ENCODE measurements around the gene GPR17. TPM values are rescaled to one million over a fixed set of nuclear protein-coding genes. Genes with fewer than 3 reads are reported as not detected.
A peak's percentile ranks its signal among the peaks of the same experiment; 100 is the strongest.

Gene GPR17
- total RNA-seq, 2 donors from 2014 or later, result 0.24 TPM; not detected in 1

DNA sequence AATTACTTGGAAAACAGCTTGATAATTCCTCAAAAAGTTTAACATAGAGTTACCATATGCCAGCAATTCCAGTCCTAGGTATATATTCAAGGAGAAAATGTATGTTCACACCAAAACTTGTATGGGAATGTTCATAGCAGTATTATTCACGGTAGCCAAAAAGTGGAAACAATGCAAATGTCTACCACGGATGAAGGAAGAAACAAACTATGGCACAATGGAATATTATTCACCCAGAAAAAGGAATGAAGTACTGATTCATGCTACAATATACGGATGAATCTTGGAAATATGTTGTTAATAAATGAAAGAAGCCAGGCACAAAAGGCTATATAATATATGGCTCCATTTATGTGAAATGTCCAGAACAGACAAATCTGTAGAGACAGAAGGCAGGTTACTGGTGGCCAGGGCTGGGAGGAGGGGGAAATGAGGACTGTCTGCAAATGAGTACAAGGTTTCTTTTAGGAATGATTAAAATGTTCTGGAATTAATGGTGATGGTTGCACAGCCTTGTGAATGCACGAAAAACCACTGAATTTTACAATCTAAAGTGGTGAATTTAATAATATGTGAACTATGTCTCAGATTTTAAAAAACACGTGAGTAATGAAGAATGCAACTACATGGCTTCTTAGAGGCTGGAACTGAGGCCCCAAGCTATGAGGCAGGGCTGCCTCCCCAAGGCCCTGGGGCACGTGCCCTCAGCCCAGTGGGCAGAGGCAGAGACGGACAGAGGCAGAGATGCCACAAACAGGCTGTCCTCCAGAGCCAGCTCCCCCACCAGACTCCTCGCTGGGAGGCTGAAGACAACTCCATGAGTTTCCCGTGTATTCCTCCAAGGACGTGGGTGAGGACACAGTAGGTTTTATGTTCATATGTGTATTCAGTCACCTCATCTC lies 24.4 kb downstream of the GPR17 start:
- Mint-ChIP-seq H3K27ac (no peak overlapping the region), H3K27me3 (ENCODE audit: insufficient read depth) (peaks cover 60% of the 10 kb centered on the region), H3K4me3 (no peak overlapping the region), H3K36me3 (ENCODE audit: low read depth) (no peaks in the 10 kb centered on the region), H3K4me1 (peaks cover 12% of the 10 kb centered on the region), H3K9me3 (no peaks in the 10 kb centered on the region)
- 90 to 93% methylated on average over 6 to 10 of the region's 10 CpGs for WGBS, 2 experiments (ENCODE audit: insufficient coverage in 1 of 2, insufficient read length in 1 of 2)
- no peak overlapping the region for H3K27ac ChIP-seq (ENCODE audit: low read depth, low read length)
- TF ChIP-seq, protein P1, sequence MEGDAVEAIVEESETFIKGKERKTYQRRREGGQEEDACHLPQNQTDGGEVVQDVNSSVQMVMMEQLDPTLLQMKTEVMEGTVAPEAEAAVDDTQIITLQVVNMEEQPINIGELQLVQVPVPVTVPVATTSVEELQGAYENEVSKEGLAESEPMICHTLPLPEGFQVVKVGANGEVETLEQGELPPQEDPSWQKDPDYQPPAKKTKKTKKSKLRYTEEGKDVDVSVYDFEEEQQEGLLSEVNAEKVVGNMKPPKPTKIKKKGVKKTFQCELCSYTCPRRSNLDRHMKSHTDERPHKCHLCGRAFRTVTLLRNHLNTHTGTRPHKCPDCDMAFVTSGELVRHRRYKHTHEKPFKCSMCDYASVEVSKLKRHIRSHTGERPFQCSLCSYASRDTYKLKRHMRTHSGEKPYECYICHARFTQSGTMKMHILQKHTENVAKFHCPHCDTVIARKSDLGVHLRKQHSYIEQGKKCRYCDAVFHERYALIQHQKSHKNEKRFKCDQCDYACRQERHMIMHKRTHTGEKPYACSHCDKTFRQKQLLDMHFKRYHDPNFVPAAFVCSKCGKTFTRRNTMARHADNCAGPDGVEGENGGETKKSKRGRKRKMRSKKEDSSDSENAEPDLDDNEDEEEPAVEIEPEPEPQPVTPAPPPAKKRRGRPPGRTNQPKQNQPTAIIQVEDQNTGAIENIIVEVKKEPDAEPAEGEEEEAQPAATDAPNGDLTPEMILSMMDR (conservative IDR thresholded peaks at IDR 0.05), result no peak
- H3K4me3 ChIP-seq (ENCODE audit: low read length), result no peak overlapping the region
- H3K36me3 ChIP-seq (ENCODE audit: control insufficient read depth, insufficient read depth, low read length), result no peaks in the 10 kb centered on the region
- no peaks in the 10 kb centered on the region for H3K4me1 ChIP-seq (ENCODE audit: control insufficient read depth, insufficient read depth, low read length)
- peaks cover 26% of the 10 kb centered on the region for H3K27me3 ChIP-seq (ENCODE audit: control insufficient read depth, insufficient read depth, low read length, poor library complexity, severe bottlenecking)
- no peak overlapping the region for H3K9ac ChIP-seq (ENCODE audit: extremely low read depth, low read length, poor library complexity, severe bottlenecking)
- DNase-seq, result no peak
- no peaks in the 10 kb centered on the region for H3K9me3 ChIP-seq (ENCODE audit: control insufficient read depth, low read length)

DNA sequence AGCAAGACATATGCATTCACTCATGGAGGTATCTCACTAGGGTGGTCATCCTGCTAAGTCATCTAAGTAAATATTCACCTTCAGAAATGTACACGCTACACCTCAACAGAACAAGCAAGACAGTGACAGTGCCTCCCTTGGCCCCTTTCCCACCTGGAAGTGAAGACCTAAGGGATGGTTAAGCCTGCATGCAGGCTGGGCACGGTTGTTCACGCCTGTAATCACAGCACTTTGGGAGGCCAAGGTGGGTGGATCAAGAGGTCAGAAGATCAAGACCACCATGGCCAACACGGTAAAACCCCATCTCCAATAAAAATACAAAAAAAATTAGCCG lies 25.0 kb downstream of the GPR17 start:
- peaks cover 59% of the 10 kb centered on the region for H3K27me3 Mint-ChIP-seq (ENCODE audit: insufficient read depth)
- 89 to 100% methylated on average over 3 to 5 of the region's 5 CpGs for WGBS, 2 experiments (ENCODE audit: insufficient coverage in 1 of 2, insufficient read length in 1 of 2)
- peaks cover 14% of the 10 kb centered on the region for H3K4me1 Mint-ChIP-seq
- no peak for DNase-seq
- Histone ChIP-seq H3K4me3 (ENCODE audit: low read length) (no peak overlapping the region), H3K36me3 (ENCODE audit: control insufficient read depth, insufficient read depth, low read length) (no peaks in the 10 kb centered on the region), H3K4me1 (ENCODE audit: control insufficient read depth, insufficient read depth, low read length) (no peaks in the 10 kb centered on the region), H3K27me3 (ENCODE audit: control insufficient read depth, insufficient read depth, low read length, poor library complexity, severe bottlenecking) (peaks cover 29% of the 10 kb centered on the region), H3K9ac (ENCODE audit: extremely low read depth, low read length, poor library complexity, severe bottlenecking) (no peak overlapping the region), H3K27ac (ENCODE audit: low read depth, low read length) (no peak overlapping the region), H3K9me3 (ENCODE audit: control insufficient read depth, low read length) (no peaks in the 10 kb centered on the region)
- H3K4me3 Mint-ChIP-seq, result no peak overlapping the region
- no peak overlapping the region for H3K27ac Mint-ChIP-seq
- H3K36me3 Mint-ChIP-seq (ENCODE audit: low read depth), result no peaks in the 10 kb centered on the region
- TF ChIP-seq, protein P1 (conservative IDR thresholded peaks at IDR 0.05), result no peak
- H3K9me3 Mint-ChIP-seq, result no peaks in the 10 kb centered on the region

DNA sequence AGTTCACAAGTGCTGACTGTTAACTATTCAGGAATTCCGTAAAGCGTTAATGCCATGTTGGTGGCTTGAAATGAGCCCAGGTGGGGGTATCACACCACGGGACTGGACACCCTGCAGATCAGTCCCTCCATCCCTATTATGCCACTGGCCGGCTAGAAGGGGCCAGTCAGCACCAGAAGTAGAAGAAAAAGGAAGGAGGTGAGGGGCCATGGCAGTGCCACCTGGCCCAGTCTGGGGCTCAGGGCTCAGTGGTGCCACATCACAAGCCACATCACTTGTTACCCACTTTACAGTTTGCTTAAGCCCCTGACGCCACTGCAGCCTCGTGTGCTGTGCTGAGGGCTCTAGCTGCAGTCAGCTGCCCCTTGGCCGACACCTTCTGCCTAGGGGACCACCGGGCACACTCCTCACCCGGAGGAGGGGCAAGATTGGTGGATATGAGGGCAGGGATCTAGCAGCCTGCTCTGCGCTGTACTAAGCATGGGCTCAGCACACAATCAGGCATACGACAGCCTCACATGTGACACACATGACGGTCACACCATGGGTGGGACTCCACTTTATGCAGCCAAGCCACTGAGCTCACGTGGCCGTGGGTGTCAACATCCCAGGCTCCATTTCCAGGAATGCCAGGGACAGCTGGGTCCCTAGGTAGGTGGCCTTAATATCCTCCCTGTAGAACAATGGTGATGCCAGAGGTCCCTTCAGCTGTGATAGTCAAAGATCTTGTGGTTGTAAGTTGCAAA lies 25.8 kb downstream of the GPR17 start:
- no peaks in the 10 kb centered on the region for H3K36me3 Mint-ChIP-seq (ENCODE audit: low read depth)
- peaks cover 37% of the 10 kb centered on the region for H3K27me3 ChIP-seq (ENCODE audit: control insufficient read depth, insufficient read depth, low read length, poor library complexity, severe bottlenecking)
- H3K27me3 Mint-ChIP-seq (ENCODE audit: insufficient read depth), result peaks cover 63% of the 10 kb centered on the region
- H3K27ac Mint-ChIP-seq, result no peak overlapping the region
- DNase-seq, result peak; percentile 43
- H3K36me3 ChIP-seq (ENCODE audit: control insufficient read depth, insufficient read depth, low read length), result no peaks in the 10 kb centered on the region
- H3K27ac ChIP-seq (ENCODE audit: low read depth, low read length), result no peak overlapping the region
- H3K9ac ChIP-seq (ENCODE audit: extremely low read depth, low read length, poor library complexity, severe bottlenecking), result no peak overlapping the region
- no peak overlapping the region for H3K4me3 ChIP-seq (ENCODE audit: low read length)
- no peaks in the 10 kb centered on the region for H3K9me3 Mint-ChIP-seq
- no peaks in the 10 kb centered on the region for H3K9me3 ChIP-seq (ENCODE audit: control insufficient read depth, low read length)
- TF ChIP-seq, protein P1 (conservative IDR thresholded peaks at IDR 0.05), result no peak
- H3K4me3 Mint-ChIP-seq, result no peak overlapping the region
- no peaks in the 10 kb centered on the region for H3K4me1 ChIP-seq (ENCODE audit: control insufficient read depth, insufficient read depth, low read length)
- peaks cover 8% of the 10 kb centered on the region for H3K4me1 Mint-ChIP-seq
- WGBS, 2 experiments (ENCODE audit: insufficient coverage in 1 of 2, insufficient read length in 1 of 2), result 92 to 97% methylated on average over 8 to 14 of the region's 14 CpGs

All from endodermal cell (in vitro differentiated cells).